Thyroid gland (tissue), 4 donors: ENCODE data around the gene DTNBP1. TPM values are rescaled to one million over a fixed set of nuclear protein-coding genes. Genes with fewer than 3 reads are reported as not detected.

Experiments used
- DNase-seq, 2 donors: peaks; one replicate each; pipeline ENCODE4 v3.0.0-alpha.2; 2019
- H3K27ac ChIP-seq, 3 donors: fragments of 200-600 bp; sonication (generic); 1 replicate in 2 of 3; 2 replicates in 1 of 3; pipeline ENCODE4 v1.5.1; 2016 to 2019; ENCODE audit warnings: mild to moderate bottlenecking in 1 of 3, moderate library complexity in 1 of 3
- H3K27me3 ChIP-seq: fragments of 200-600 bp; sonication (generic); one replicate; pipeline ENCODE4 v1.5.1; 2019
- H3K36me3 ChIP-seq, 2 donors: fragments of 200-600 bp; sonication (generic); one replicate each; pipeline ENCODE4 v1.5.1; 2016 to 2019
- H3K4me1 ChIP-seq, 2 donors: fragments of 200-600 bp; sonication (generic); one replicate each; pipeline ENCODE4 v1.5.1; 2017 to 2019
- H3K4me3 ChIP-seq, 3 donors: fragments of 200-600 bp; sonication (generic); replicated peaks in 1 of 3; 1 replicate in 2 of 3; 2 replicates in 1 of 3; pipeline ENCODE4 v1.5.1; 2016; ENCODE audit warnings: mild to moderate bottlenecking in 1 of 3
- H3K9me3 ChIP-seq: fragments of 200-600 bp; sonication (generic); one replicate; pipeline ENCODE4 v1.5.1; 2017
- POLR2A ChIP-seq, 2 donors: fragments of 450-650 bp; IDR thresholded peaks; one replicate each; pipeline ENCODE4 v1.6.1; 2017; ENCODE audit warnings: antibody characterized with exemption in 2 of 2, mild to moderate bottlenecking in 2 of 2, moderate library complexity in 1 of 2
- WGBS, 2 donors: methylation state at CpG; one replicate each; pipeline ENCODE4 v1.1.5; 2017; 5-methylcytosine and 5-hydroxymethylcytosine counted together
- intact Hi-C: fragments of 100-400 bp; cut with DNase I; formaldehyde crosslinking; loops from one replicate; pipeline ENCODE4 v1.15.1; 2023
- total RNA-seq, 4 donors: library from RNA; depleted of rRNA; stranded (reverse); fragments of >200 nt; gene quantifications; one replicate each; pipeline ENCODE4 v1.2.3, GENCODE V29; 2016
- TF ChIP-seq, protein P1 (sequence below), 6 experiments: fragments of 200-600 bp in 3 of 6; fragments of 450-650 bp in 3 of 6; sonication (generic) in 3 of 6; IDR thresholded peaks; one replicate each; pipeline ENCODE4 v1.5.1; 2016 to 2019; ENCODE audit warnings: antibody characterized with exemption in 6 of 6, mild to moderate bottlenecking in 2 of 6, inconsistent platforms in 1 of 6, moderate library complexity in 1 of 6

DTNBP1 gene
- total RNA-seq, 4 donors from 2014 or later: 10.3 to 19.2 (median 12.2) TPM

DNA sequence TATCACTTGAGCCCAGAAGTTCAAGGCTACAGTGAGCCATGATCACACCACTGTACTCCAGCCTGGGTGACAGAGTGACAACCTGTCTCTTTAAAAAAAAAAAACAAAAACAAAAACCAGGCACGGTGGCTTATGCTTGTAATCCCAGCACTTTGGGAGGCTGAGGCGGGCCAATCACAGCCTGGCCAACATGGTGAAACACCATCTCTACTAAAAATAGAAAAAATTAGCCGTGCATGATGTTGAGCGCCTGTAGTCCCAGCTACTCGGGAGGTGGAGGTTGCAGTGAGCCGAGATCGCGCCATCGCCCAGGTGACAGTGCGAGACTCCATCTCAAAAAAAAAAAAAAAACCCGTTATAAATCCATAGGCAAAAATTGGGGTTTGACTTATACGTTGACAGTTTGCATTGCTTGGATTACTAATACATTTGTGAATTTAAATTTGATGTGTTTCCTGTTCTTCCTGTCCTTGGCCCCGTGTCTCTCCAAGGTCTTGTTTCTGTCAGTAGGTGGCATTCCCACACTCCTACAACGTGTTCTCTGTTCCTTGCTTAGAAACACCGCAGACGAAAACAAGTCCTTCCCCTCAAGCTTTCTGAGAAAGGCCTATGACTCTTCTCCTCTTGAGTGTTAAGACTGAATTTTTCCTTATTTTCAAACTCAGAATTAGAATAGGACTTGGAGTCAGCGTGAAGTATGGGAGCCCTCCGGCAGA lies 147.0 kb downstream of the DTNBP1 start:
- no peak for TF ChIP-seq POLR2A (IDR thresholded peaks at IDR 0.05)
- TF ChIP-seq, protein P1, sequence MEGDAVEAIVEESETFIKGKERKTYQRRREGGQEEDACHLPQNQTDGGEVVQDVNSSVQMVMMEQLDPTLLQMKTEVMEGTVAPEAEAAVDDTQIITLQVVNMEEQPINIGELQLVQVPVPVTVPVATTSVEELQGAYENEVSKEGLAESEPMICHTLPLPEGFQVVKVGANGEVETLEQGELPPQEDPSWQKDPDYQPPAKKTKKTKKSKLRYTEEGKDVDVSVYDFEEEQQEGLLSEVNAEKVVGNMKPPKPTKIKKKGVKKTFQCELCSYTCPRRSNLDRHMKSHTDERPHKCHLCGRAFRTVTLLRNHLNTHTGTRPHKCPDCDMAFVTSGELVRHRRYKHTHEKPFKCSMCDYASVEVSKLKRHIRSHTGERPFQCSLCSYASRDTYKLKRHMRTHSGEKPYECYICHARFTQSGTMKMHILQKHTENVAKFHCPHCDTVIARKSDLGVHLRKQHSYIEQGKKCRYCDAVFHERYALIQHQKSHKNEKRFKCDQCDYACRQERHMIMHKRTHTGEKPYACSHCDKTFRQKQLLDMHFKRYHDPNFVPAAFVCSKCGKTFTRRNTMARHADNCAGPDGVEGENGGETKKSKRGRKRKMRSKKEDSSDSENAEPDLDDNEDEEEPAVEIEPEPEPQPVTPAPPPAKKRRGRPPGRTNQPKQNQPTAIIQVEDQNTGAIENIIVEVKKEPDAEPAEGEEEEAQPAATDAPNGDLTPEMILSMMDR (IDR thresholded peaks at IDR 0.05): no peak
- intact Hi-C loops: no loop called here
- Histone ChIP-seq H3K27ac (no peak overlapping the region), H3K27me3 (no peaks in the 10 kb centered on the region), H3K36me3 (peaks cover 7 to 15% of the 10 kb centered on the region in 2 donors), H3K9me3 (no peaks in the 10 kb centered on the region), H3K4me1 (peaks cover 0 to 4% of the 10 kb centered on the region in 2 donors), H3K4me3 (no peak overlapping the region)
- WGBS, 2 donors: 81 to 84% methylated on average over 18 of the region's 18 CpGs
- DNase-seq: no peak

- TF ChIP-seq, protein P1 (IDR thresholded peaks at IDR 0.05): no peak
- no peak for TF ChIP-seq POLR2A (IDR thresholded peaks at IDR 0.05)
- H3K9me3 ChIP-seq: no peaks in the 10 kb centered on the region
- no peak for DNase-seq
- H3K27ac ChIP-seq: no peak overlapping the region
- peaks cover 7 to 9% of the 10 kb centered on the region in 2 donors for H3K36me3 ChIP-seq
- intact Hi-C loops: no loop called here
- H3K27me3 ChIP-seq: no peaks in the 10 kb centered on the region
- WGBS, 2 donors: 93 to 97% methylated on average over 6 of the region's 6 CpGs
- H3K4me1 ChIP-seq: peaks cover 0 to 4% of the 10 kb centered on the region in 2 donors
- no peak overlapping the region for H3K4me3 ChIP-seq
Observed at GRCh38 chr6:15515226-15515625, 147.6 kb downstream of the DTNBP1 start.

- Histone ChIP-seq H3K9me3 (no peaks in the 10 kb centered on the region), H3K4me3 (no peak overlapping the region), H3K27me3 (no peaks in the 10 kb centered on the region), H3K36me3 (peaks cover 7 to 9% of the 10 kb centered on the region in 2 donors), H3K27ac (no peak overlapping the region), H3K4me1 (peaks cover 0 to 4% of the 10 kb centered on the region in 2 donors)
- intact Hi-C loops: no loop called here
- WGBS, 2 donors: 83 to 88% methylated on average over 16 to 18 of the region's 21 CpGs
- no peak for DNase-seq
- no peak for TF ChIP-seq POLR2A (IDR thresholded peaks at IDR 0.05)
Observed at GRCh38 chr6:15513801-15514711, 148.8 kb downstream of the DTNBP1 start.

DNA sequence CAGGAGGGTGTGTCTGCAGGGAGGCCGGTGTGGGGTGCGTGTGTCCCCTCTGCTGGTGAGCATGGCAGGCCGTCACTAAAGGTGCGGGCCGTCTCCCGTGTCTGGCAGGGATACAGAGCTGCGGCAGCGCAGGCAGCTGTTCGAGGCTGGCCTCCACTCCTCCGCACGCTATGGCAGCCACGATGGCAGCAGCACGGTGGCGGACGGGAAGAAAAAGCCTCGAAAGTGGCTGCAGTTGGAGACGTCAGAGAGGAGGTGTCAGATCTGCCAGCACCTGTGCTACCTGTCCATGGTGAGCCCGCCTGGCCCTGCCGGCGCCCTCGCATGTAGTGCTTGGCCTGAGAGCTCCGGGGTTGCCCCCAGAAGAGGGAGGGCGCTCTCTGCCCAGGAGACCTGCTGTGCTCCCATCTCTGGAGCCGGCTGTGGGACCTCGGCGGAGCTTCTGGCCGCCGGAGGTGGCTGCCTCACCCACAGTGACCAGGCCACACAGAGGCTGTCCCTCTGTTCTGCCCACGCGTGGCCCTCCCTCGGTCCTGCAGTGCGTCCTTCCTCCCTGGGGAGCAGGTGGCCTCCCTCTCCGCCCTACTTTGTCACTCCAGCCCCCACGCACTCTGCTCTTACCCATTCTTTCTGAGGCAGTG lies 149.6 kb downstream of the DTNBP1 start:
- DNase-seq: no peak
- no peak overlapping the region for H3K27ac ChIP-seq
- WGBS, 2 donors: 94 to 95% methylated on average over 23 to 34 of the region's 34 CpGs
- TF ChIP-seq POLR2A (IDR thresholded peaks at IDR 0.05): no peak
- TF ChIP-seq, protein P1 (IDR thresholded peaks at IDR 0.05): no peak
- H3K36me3 ChIP-seq: peaks cover 7 to 9% of the 10 kb centered on the region in 2 donors
- H3K27me3 ChIP-seq: no peaks in the 10 kb centered on the region
- no peaks in the 10 kb centered on the region for H3K9me3 ChIP-seq
- no peak overlapping the region for H3K4me3 ChIP-seq
- peaks cover 0 to 4% of the 10 kb centered on the region in 2 donors for H3K4me1 ChIP-seq
- intact Hi-C loops: no loop called here

DNA sequence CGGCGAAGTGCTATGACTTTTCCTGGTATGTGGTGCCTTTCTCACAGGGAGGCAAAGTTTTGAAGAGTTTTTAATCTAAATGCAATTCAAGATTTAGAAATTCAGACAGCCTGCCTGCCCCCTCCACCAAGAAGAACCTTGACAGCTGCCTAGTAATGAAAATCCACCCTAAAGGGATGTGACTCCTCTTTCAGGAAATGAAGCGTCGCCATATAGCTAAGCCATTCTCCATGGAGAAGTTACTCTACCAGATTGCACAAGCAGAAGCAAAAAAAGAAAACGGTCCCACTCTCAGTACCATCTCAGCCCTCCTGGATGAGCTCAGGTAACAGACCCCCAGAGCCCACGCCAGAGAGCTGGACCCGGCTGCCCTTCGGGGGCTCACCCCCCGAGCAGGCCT lies 150.1 kb downstream of the DTNBP1 start:
- 89 to 98% methylated on average over 9 of the region's 9 CpGs for WGBS, 2 donors
- Histone ChIP-seq H3K27me3 (no peaks in the 10 kb centered on the region), H3K27ac (no peak overlapping the region), H3K9me3 (no peaks in the 10 kb centered on the region), H3K4me1 (peaks cover 0 to 4% of the 10 kb centered on the region in 2 donors), H3K4me3 (no peak overlapping the region), H3K36me3 (peaks cover 7 to 9% of the 10 kb centered on the region in 2 donors)
- intact Hi-C loops: no loop called here
- TF ChIP-seq, protein P1 (IDR thresholded peaks at IDR 0.05): no peak
- TF ChIP-seq POLR2A (IDR thresholded peaks at IDR 0.05): no peak
- no peak for DNase-seq
